ENCODE measurements around the gene LGMN.

DNA sequence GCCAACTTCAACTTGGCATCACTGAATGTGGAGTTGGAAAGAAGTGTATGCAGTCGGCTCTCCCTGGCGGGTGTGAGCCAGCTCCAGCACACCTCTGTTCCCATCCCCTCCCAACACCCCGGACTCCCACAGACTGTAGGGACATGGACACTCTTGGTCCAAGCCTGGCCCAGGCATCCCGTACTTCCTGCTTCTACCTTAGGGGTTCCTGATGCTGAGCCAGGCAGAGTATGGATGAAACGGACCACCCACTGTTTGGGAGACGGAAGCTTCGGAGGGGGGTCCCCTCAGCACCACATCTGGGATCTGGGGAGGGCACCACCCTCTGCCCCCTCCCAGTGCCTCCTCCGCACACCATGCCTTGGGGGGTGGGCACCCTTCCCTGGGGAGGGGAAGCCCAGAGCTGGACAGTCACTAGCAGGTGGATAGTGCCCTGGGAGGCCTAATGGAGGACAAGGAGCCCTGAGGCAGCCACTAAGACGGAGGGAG is 62.0 kb downstream of the LGMN start:
- TF ChIP-seq ZNF274 (IDR thresholded peaks at IDR 0.05; ENCODE audit: low read depth, low read length) (no peak), YY1 (IDR thresholded peaks at IDR 0.05; ENCODE audit: insufficient read depth, insufficient read length) (no peak)

Data from NT2/D1 (cell line).